Osteoblast (primary cell): ENCODE data around the gene CDC27. TPM values are rescaled to one million over a fixed set of nuclear protein-coding genes. Genes with fewer than 3 reads are reported as not detected.

Experiments used
- DNase-seq: peaks from one replicate; pipeline ENCODE4 v3.0.0; 2011; ENCODE audit warnings: low spot score, mixed read lengths; ENCODE audit not compliant: insufficient read length; ENCODE audit errors: missing footprints
- H2AFZ ChIP-seq: 2 replicates; pipeline ENCODE4 v1.6.0; 2011; ENCODE audit warnings: mild to moderate bottlenecking, low read length
- H3K27ac ChIP-seq: 2 replicates; pipeline ENCODE4 v1.5.1; 2011; ENCODE audit warnings: mild to moderate bottlenecking, low read depth, low read length, moderate library complexity
- H3K27me3 ChIP-seq: 2 replicates; pipeline ENCODE4 v1.6.0; 2012; ENCODE audit warnings: mild to moderate bottlenecking, control low read depth, inconsistent platforms, low read length, moderate library complexity; ENCODE audit not compliant: insufficient read depth
- H3K36me3 ChIP-seq: 2 replicates; pipeline ENCODE4 v1.5.1; 2011; ENCODE audit warnings: mild to moderate bottlenecking, low read length, control low read depth, moderate library complexity; ENCODE audit not compliant: insufficient read depth
- H3K4me1 ChIP-seq: 2 replicates; pipeline ENCODE4 v1.5.1; 2011; ENCODE audit warnings: mild to moderate bottlenecking, low read length, control low read depth, moderate library complexity; ENCODE audit not compliant: insufficient read depth
- H3K4me2 ChIP-seq: 2 replicates; pipeline ENCODE4 v1.6.0; 2011; ENCODE audit warnings: mild to moderate bottlenecking, low read length; ENCODE audit not compliant: insufficient read depth
- H3K4me3 ChIP-seq: fragments of 200-600 bp; sonication (generic); 3 replicates; pipeline ENCODE4 v1.5.1; 2012; ENCODE audit warnings: mild to moderate bottlenecking, low read length, inconsistent platforms; ENCODE audit not compliant: insufficient read depth
- H3K79me2 ChIP-seq: 2 replicates; pipeline ENCODE4 v1.6.0; 2012; ENCODE audit warnings: mild to moderate bottlenecking, low read length, control low read depth, inconsistent platforms; ENCODE audit not compliant: insufficient read depth
- H3K9me3 ChIP-seq: 2 replicates; pipeline ENCODE4 v1.5.1; 2011; ENCODE audit warnings: low read depth, low read length, control low read depth
- H4K20me1 ChIP-seq: 2 replicates; pipeline ENCODE4 v1.6.0; 2012; ENCODE audit warnings: mild to moderate bottlenecking, low read length, control low read depth; ENCODE audit not compliant: insufficient read depth
- total RNA-seq: library from RNA; depleted of rRNA; stranded (reverse); fragments of >200 nt; gene quantifications from 2 replicates; pipeline ENCODE4 v1.2.3, GENCODE V29; 2012
- TF ChIP-seq, protein P1 (sequence below): IDR thresholded peaks from 2 replicates; pipeline ENCODE4 v1.5.1; 2011; ENCODE audit warnings: mild to moderate bottlenecking, low read depth, low read length, moderate library complexity; ENCODE audit errors: extremely low read depth

CDC27 gene, protein sequence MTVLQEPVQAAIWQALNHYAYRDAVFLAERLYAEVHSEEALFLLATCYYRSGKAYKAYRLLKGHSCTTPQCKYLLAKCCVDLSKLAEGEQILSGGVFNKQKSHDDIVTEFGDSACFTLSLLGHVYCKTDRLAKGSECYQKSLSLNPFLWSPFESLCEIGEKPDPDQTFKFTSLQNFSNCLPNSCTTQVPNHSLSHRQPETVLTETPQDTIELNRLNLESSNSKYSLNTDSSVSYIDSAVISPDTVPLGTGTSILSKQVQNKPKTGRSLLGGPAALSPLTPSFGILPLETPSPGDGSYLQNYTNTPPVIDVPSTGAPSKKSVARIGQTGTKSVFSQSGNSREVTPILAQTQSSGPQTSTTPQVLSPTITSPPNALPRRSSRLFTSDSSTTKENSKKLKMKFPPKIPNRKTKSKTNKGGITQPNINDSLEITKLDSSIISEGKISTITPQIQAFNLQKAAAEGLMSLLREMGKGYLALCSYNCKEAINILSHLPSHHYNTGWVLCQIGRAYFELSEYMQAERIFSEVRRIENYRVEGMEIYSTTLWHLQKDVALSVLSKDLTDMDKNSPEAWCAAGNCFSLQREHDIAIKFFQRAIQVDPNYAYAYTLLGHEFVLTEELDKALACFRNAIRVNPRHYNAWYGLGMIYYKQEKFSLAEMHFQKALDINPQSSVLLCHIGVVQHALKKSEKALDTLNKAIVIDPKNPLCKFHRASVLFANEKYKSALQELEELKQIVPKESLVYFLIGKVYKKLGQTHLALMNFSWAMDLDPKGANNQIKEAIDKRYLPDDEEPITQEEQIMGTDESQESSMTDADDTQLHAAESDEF
- 80.3 and 96.1 TPM in 2 replicates for total RNA-seq

DNA sequence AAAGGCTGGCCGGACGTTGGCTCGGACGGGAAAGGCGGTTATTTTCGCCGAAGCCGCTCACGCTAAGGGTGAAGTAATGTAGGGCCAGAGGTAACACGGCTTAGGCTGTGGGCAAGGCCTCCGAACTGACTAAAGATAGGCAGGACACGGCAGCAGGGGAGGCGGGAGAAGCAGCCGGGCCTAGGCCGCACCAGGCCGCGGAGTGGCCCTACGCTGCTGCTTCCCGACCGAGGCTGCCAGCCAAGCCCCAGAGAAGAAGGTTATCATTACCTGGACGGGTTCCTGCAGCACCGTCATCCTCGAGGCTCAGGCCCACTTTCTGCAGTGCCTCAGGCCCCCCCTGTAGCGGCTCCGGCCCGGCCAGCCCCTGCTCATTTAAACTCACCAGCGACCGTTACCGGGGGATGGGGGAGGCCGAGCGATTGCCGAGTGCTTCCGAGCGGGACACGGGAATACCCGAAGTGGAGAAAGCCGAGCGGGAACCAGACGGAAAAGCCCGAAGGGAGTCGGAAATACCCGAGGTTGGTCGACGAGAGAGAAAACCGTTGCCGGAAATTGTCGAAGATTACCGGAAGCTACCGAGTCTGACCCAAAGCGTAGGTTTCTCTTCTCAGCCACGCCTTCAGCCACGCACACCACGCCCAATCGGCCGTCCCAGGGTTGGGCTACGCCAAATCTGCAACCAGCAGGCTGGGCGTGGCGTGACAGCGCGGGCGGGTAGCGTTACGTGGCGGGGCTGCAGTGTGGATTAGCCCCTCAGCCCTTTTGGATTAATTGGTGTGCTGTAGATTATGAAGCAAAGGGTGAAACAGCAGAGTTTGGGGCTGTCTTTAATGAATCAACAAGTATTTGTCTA lies at the start of gene CDC27:
Gene CDC27, minus strand, starts transcription at position 420 of the 856 bp plus-strand sequence. Its CDS starts 123 bp downstream, at position 297.
- peaks cover 27% of the 10 kb centered on the region for H4K20me1 ChIP-seq
- H3K27me3 ChIP-seq, result no peaks in the 10 kb centered on the region
- H3K4me2 ChIP-seq, result peak within 1 kb of the TSS; percentile 86
- peak within 1 kb of the TSS; percentile 90 for H3K4me3 ChIP-seq
- no peaks in the 10 kb centered on the region for H3K36me3 ChIP-seq
- TF ChIP-seq, protein P1, sequence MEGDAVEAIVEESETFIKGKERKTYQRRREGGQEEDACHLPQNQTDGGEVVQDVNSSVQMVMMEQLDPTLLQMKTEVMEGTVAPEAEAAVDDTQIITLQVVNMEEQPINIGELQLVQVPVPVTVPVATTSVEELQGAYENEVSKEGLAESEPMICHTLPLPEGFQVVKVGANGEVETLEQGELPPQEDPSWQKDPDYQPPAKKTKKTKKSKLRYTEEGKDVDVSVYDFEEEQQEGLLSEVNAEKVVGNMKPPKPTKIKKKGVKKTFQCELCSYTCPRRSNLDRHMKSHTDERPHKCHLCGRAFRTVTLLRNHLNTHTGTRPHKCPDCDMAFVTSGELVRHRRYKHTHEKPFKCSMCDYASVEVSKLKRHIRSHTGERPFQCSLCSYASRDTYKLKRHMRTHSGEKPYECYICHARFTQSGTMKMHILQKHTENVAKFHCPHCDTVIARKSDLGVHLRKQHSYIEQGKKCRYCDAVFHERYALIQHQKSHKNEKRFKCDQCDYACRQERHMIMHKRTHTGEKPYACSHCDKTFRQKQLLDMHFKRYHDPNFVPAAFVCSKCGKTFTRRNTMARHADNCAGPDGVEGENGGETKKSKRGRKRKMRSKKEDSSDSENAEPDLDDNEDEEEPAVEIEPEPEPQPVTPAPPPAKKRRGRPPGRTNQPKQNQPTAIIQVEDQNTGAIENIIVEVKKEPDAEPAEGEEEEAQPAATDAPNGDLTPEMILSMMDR, result no peak
- peak within 1 kb of the TSS; percentile 95 for H2AFZ ChIP-seq
- no peaks in the 10 kb centered on the region for H3K9me3 ChIP-seq
- peak; percentile 95 for DNase-seq
- H3K27ac ChIP-seq, result peak within 1 kb of the TSS; percentile 91
- peaks cover 50% of the 10 kb centered on the region for H3K79me2 ChIP-seq
- peaks cover 11% of the 10 kb centered on the region for H3K4me1 ChIP-seq

DNA sequence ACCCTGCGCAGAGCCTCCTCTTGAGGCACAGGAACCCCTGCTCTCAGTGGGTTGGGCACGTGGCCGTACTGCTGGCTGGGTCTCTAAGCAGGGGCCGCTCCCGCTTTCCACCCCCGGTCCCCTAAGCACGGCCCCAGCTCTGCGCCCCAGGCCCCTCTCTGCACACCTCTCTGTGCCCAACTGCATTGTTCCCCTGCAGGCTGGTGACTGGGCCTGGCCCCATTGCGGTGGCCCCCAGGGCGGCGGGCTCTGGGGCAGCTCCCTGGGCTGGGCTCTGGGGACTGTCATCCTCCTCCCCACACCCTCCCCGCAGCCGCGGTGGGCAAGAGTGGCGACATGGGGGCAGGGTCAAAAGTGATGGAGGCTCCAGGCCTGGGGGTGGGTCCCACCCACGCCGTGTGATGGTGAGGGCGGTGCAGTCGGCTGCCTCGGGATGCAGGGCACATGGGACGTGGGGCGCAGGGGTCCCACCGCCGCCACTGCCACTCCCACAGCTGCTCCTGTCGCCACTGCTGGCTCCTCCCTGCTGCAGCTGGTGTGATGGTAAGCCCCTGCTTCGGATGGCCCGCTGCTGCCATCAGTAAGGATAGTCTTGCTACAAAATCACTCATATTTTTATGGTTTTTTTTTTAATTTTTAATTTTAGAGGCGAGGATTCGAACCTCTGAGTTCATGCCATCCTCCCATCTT lies 49.4 kb upstream of the CDC27 start:
- H3K4me3 ChIP-seq, result no peak overlapping the region
- H3K4me2 ChIP-seq, result no peak overlapping the region
- no peak for DNase-seq

DNA sequence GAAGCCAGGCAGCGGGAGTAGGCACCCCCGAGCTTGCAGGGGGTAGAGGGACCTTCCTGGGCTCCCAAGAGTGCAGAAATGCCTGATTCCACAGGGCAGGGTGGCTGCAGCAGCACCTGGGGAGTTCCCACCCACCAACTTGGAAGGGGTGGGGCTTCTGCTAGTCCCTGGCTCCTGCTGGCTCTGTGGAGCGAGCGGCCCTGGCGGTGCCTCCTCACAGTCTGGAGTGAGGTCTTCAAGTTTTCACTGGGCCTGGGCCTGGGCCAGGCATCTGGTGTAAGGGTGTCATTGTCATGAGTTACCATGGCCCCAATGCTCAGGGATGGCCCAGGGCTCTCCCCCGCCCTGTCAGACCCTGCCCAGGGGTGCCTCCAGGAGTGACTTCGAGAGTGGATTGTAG lies 48.7 kb upstream of the CDC27 start:
- TF ChIP-seq, protein P1, result no peak
- Histone ChIP-seq H3K4me2 (no peak overlapping the region), H3K4me3 (no peak overlapping the region), H3K27me3 (no peaks in the 10 kb centered on the region), H3K27ac (no peak overlapping the region), H4K20me1 (no peaks in the 10 kb centered on the region), H3K9me3 (no peaks in the 10 kb centered on the region), H2AFZ (no peak overlapping the region), H3K4me1 (peaks cover 17% of the 10 kb centered on the region), H3K36me3 (no peaks in the 10 kb centered on the region), H3K79me2 (no peaks in the 10 kb centered on the region)
- no peak for DNase-seq

More for the DNA sequence above, 49.4 kb upstream of the CDC27 start:
- no peaks in the 10 kb centered on the region for H3K9me3 ChIP-seq
- no peak overlapping the region for H2AFZ ChIP-seq
- H4K20me1 ChIP-seq, result no peaks in the 10 kb centered on the region
- no peaks in the 10 kb centered on the region for H3K27me3 ChIP-seq
- H3K36me3 ChIP-seq, result no peaks in the 10 kb centered on the region
- H3K79me2 ChIP-seq, result no peaks in the 10 kb centered on the region
- peaks cover 17% of the 10 kb centered on the region for H3K4me1 ChIP-seq
- TF ChIP-seq, protein P1, result no peak
- H3K27ac ChIP-seq, result no peak overlapping the region
